Common myeloid progenitor, CD34-positive (primary cell): ENCODE results near the gene RNF144A.

Source experiments
- CTCF ChIA-PET: fragments of 350-600 bp; sonication (Branson Sonifier 250); formaldehyde crosslinking; loops from one replicate; lab custom pipeline; 2021; ENCODE audit warnings: antibody characterized with exemption; lab: Charles Lee
- POLR2A ChIA-PET: fragments of 350-600 bp; sonication (Branson Sonifier 250); formaldehyde crosslinking; loops from one replicate; lab custom pipeline; 2021; ENCODE audit warnings: antibody characterized with exemption; lab: Charles Lee
- DNase-seq, 3 donors: peaks; one replicate each; pipeline versions ENCODE4 v3.0.0 to v3.0.0-alpha.2; 2013
- H3K27ac ChIP-seq, 2 experiments: 1 replicate in 1 of 2; 2 replicates in 1 of 2; pipeline ENCODE4 v1.7.0; 2013; ENCODE audit warnings: inconsistent platforms in 2 of 2, low read length in 2 of 2, mild to moderate bottlenecking in 2 of 2, low read depth in 1 of 2, moderate library complexity in 1 of 2; ENCODE audit not compliant: severe bottlenecking in 2 of 2, insufficient read depth in 1 of 2, poor library complexity in 1 of 2
- H3K27me3 ChIP-seq, 5 experiments: replicated peaks in 2 of 5; 1 replicate in 3 of 5; 2 replicates in 2 of 5; pipeline versions ENCODE4 v1.6.1 to v1.7.0; 2013; ENCODE audit warnings: low read length in 4 of 5, mild to moderate bottlenecking in 2 of 5, moderate library complexity in 2 of 5, inconsistent platforms in 1 of 5; ENCODE audit not compliant: insufficient read depth in 5 of 5, control insufficient read depth in 4 of 5
- H3K36me3 ChIP-seq, 4 experiments: 1 replicate in 2 of 4; 2 replicates in 2 of 4; pipeline versions ENCODE4 v1.6.1 to v1.7.0; 2013; ENCODE audit warnings: low read length in 3 of 4, control low read depth in 1 of 4, mild to moderate bottlenecking in 1 of 4; ENCODE audit not compliant: control insufficient read depth in 4 of 4, insufficient read depth in 4 of 4
- H3K4me1 ChIP-seq, 4 experiments: 1 replicate in 3 of 4; 2 replicates in 1 of 4; pipeline versions ENCODE4 v1.6.1 to v1.7.1; 2013; ENCODE audit warnings: low read length in 3 of 4, mild to moderate bottlenecking in 3 of 4, control low read depth in 1 of 4, inconsistent platforms in 1 of 4, moderate library complexity in 1 of 4; ENCODE audit not compliant: control insufficient read depth in 4 of 4, insufficient read depth in 4 of 4; ENCODE audit errors: control extremely low read depth in 1 of 4
- H3K4me3 ChIP-seq, 7 experiments: 1 replicate in 4 of 7; 2 replicates in 3 of 7; pipeline versions ENCODE4 v1.5.1 to v1.7.0; 2013; ENCODE audit warnings: mild to moderate bottlenecking in 7 of 7, low read length in 6 of 7, moderate library complexity in 6 of 7, inconsistent platforms in 2 of 7, low read depth in 2 of 7, control low read depth in 1 of 7; ENCODE audit not compliant: insufficient read depth in 4 of 7, control insufficient read depth in 1 of 7; ENCODE audit errors: extremely low read depth in 1 of 7
- H3K9me3 ChIP-seq, 5 experiments: 1 replicate in 4 of 5; 2 replicates in 1 of 5; pipeline versions ENCODE4 v1.6.1 to v1.7.1; 2013; ENCODE audit warnings: low read length in 4 of 5, mild to moderate bottlenecking in 2 of 5, inconsistent platforms in 1 of 5, low read depth in 1 of 5, moderate library complexity in 1 of 5; ENCODE audit not compliant: control insufficient read depth in 4 of 5, insufficient read depth in 2 of 5; ENCODE audit errors: control extremely low read depth in 1 of 5
- WGBS: methylation state at CpG from one replicate; pipeline ENCODE4 v1.1.5; 2013; ENCODE audit not compliant: insufficient coverage; 5-methylcytosine and 5-hydroxymethylcytosine counted together

The RNF144A gene

DNA sequence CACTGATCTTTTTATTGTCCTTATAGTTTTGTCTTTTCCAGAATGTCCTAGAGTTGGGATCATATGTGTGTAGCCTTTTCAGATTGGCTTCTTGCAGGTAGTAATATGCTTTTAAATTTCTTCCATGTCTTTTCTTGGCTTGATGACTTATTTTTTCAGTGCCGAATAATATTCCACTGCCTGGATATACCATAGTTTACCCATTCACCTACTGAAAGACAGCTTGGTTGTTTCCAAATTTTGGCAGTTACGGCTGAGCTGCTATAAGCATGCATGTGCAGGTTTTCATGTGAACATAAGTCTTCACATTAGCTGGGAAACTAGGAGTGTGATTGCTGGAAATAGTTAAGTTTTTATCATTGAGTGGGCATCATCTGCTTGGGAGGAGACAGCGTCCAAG lies 73.7 kb downstream of the RNF144A start:
- peaks cover 0 to 7% (median 0%) of the 10 kb centered on the region in 5 experiments for H3K9me3 ChIP-seq
- POLR2A ChIA-PET: no interaction called here
- peaks cover 0 to 26% (median 14%) of the 10 kb centered on the region in 4 experiments for H3K4me1 ChIP-seq
- peaks cover 0 to 58% (median 14%) of the 10 kb centered on the region in 4 experiments for H3K36me3 ChIP-seq
- CTCF ChIA-PET: interaction anchor here (0.8 to 1.2 kb wide), 2 partner anchors 23 to 74 kb away, joined by 3 read pairs; no protein-coding TSS in a partner anchor
- no peak overlapping the region for H3K4me3 ChIP-seq
- no peak for DNase-seq
- no peaks in the 10 kb centered on the region for H3K27me3 ChIP-seq
- H3K27ac ChIP-seq: no peak overlapping the region
- WGBS: 100% methylated on average over 2 of the region's 3 CpGs

DNA sequence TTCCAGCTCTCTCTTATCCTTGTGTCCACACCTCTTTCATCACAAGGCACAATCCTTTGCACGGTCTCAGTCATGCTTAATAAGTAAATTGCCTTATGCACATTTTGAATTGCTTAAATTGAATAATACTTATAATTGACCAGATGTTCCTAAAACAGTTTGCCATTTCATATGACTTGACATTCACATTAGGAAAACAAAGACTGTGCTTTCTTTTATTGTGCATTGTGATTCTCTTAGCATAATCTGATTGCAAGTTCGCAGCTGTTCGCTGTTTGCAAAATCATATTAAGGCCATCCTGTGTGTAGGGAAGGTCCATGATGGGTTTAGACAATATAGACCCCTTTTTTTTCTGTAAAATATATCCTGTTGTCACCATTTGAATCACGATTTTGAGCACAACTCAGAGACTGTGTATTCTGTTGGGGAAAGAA lies 75.6 kb downstream of the RNF144A start:
- Histone ChIP-seq H3K4me1 (peaks cover 0 to 13% (median 7%) of the 10 kb centered on the region in 4 experiments), H3K27me3 (no peaks in the 10 kb centered on the region), H3K9me3 (peaks cover 0 to 7% (median 0%) of the 10 kb centered on the region in 5 experiments), H3K27ac (no peak overlapping the region), H3K36me3 (peaks cover 5 to 67% (median 19%) of the 10 kb centered on the region in 4 experiments), H3K4me3 (no peak overlapping the region)
- ChIA-PET CTCF (interaction anchor here (1.3 to 1.6 kb wide), 2 partner anchors 12 to 36 kb away, joined by 3 to 9 read pairs; no protein-coding TSS in a partner anchor), POLR2A (no interaction called here)
- no peak for DNase-seq
- WGBS: 71% methylated on average over 1 of the region's 4 CpGs

DNA sequence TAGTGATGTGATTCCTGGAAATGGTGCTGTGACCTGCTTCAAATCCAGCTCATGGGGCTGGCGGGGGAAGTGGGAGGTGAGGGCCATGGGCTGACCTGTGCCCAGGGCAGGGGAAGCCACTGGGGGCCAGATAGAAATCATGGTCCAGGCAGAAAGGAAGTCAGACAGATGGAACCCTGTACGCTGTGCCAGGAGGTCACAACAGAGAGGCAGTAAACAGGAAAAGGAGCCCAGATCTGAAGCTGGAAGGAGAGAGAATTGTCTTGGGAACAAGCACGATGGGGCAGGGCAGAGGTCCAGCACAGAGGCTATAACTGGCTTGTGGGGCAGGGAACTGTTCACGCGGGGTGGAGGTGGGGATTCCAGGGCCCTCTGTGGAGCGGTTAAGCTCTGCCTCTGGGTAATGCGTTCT lies 76.0 kb downstream of the RNF144A start:
- Histone ChIP-seq H3K4me1 (peaks cover 0 to 13% (median 7%) of the 10 kb centered on the region in 4 experiments), H3K36me3 (peaks cover 5 to 67% (median 20%) of the 10 kb centered on the region in 4 experiments), H3K27ac (no peak overlapping the region), H3K4me3 (no peak overlapping the region), H3K9me3 (peaks cover 0 to 7% (median 0%) of the 10 kb centered on the region in 5 experiments), H3K27me3 (no peaks in the 10 kb centered on the region)
- 75% methylated on average over 6 of the region's 7 CpGs for WGBS
- ChIA-PET CTCF (interaction anchor here (0.8 to 3.9 kb wide), 6 partner anchors 9 to 77 kb away, joined by 3 to 14 read pairs (median 3); no protein-coding TSS in a partner anchor), POLR2A (no interaction called here)
- DNase-seq: no peak

DNA sequence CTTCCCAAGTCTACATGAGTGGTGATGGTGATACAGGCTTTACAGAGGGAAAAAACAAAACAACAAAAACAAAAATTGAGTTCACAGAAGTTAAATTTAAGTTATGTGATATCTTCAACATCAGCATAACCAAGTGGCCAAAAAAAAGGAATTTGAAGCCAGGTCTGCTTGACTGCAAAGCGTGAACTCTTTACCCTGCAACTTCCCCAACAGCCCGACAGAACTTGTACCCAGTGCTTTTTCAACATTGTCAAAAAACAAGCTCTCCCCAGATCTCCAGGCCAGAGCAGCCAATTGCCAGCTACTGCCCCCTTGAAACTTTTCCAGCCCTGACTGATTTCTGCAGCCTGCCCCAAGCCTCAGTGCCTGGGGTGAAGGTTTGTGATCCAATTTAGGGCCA lies 76.7 kb downstream of the RNF144A start:
- ChIA-PET POLR2A (no interaction called here), CTCF (interaction anchor here (0.7 to 3.9 kb wide), 9 partner anchors 9 to 96 kb away, joined by 3 to 14 read pairs (median 3); no protein-coding TSS in a partner anchor)
- Histone ChIP-seq H3K27ac (no peak overlapping the region), H3K4me3 (no peak overlapping the region), H3K36me3 (peaks cover 2 to 61% (median 20%) of the 10 kb centered on the region in 4 experiments), H3K4me1 (peaks cover 0 to 14% (median 9%) of the 10 kb centered on the region in 4 experiments), H3K9me3 (peaks cover 0 to 7% (median 0%) of the 10 kb centered on the region in 5 experiments), H3K27me3 (no peaks in the 10 kb centered on the region)
- 38% methylated on average over 2 of the region's 2 CpGs for WGBS
- DNase-seq: no peak

DNA sequence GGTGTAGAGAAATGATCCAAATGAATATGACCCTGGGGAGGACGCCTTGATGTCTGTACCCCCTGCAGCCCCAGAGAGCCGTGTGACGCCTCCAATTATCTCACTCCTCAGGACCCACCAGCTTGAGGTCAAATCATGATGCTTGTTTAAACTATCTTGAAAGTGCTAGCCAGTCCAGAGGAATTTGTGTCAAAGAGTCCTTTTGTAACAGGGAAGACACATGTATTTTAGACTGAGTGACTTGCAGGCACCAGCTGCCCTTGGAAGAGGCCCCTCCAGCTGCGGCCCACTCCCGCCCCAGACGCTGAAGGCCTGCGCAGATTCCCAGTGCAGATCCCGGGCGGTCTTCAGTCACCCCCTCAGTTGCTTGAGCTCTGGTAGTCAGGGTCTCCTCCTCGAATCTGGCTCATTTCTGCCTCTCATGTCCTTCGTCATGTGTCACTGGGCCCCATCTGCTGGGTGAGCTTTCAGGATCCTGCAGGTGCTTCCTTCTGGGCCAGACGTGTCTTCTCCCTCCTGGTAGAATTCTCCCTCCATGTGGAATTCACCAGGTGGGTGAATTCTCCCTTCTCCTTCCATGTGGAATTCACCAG lies 77.4 kb downstream of the RNF144A start:
- H3K27me3 ChIP-seq: no peaks in the 10 kb centered on the region
- ChIA-PET CTCF (interaction anchor here (1.0 to 3.9 kb wide), 6 partner anchors 10 to 78 kb away, joined by 3 to 14 read pairs (median 3); no protein-coding TSS in a partner anchor), POLR2A (interaction anchor here (0.9 kb wide), 1 partner anchor 32 kb away, joined by 3 read pairs; no protein-coding TSS in a partner anchor)
- over 99% methylated on average over 12 of the region's 12 CpGs for WGBS
- H3K9me3 ChIP-seq: peaks cover 0 to 7% (median 0%) of the 10 kb centered on the region in 5 experiments
- DNase-seq: no peak
- peaks cover 2 to 57% (median 18%) of the 10 kb centered on the region in 4 experiments for H3K36me3 ChIP-seq
- H3K4me1 ChIP-seq: peaks cover 0 to 21% (median 11%) of the 10 kb centered on the region in 4 experiments
- no peak overlapping the region for H3K27ac ChIP-seq
- H3K4me3 ChIP-seq: no peak overlapping the region

DNA sequence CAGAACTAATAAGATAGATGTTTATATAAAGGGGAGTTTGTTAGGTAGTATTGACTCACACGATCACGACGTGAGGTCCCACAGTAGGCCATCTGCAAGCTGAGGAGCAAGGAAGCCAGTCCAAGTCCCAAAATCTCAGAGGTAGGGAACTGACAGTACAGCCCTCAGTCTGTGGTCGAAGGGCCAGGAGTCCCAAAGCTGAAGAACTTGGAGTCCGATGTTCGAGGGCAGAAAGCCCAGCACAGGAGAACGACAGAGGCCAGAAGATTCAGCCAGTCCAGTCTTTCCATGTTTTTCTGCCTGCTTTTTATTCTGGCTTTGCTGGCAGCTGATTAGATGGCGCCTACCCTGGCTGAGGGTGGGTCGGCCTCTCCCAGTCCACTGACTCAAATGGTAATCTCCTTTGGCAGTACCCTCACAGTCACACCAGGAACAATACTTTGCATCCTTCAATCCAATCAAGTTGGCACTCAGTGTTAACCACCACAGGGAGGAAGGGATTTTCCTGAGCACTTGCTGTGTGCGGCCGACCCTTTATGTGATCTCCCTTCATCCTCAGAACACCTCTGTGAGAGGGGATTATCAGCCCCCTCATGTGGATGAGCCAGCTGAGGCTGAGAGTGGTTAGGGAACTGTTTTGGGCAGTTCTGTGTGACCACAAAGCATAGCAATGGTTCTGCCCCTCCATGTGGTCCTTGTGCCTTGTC lies 78.3 kb downstream of the RNF144A start:
- POLR2A ChIA-PET: interaction anchor here (0.9 kb wide), 1 partner anchor 31 kb away, joined by 3 read pairs; no protein-coding TSS in a partner anchor
- peaks cover 0 to 5% (median 0%) of the 10 kb centered on the region in 5 experiments for H3K9me3 ChIP-seq
- no peak overlapping the region for H3K27ac ChIP-seq
- DNase-seq: no peak
- peaks cover 0 to 23% (median 11%) of the 10 kb centered on the region in 4 experiments for H3K4me1 ChIP-seq
- H3K36me3 ChIP-seq: peaks cover 2 to 59% (median 21%) of the 10 kb centered on the region in 4 experiments
- no peaks in the 10 kb centered on the region for H3K27me3 ChIP-seq
- CTCF ChIA-PET: interaction anchor here (1.2 to 3.9 kb wide), 2 partner anchors 12 to 19 kb away, joined by 3 to 14 read pairs; no protein-coding TSS in a partner anchor
- WGBS: 94% methylated on average over 10 of the region's 11 CpGs
- H3K4me3 ChIP-seq: no peak overlapping the region
